Gastroesophageal sphincter (tissue), 3 donors: ENCODE data around the gene CHD6.

Source experiments
- CTCF ChIP-seq, 4 experiments: fragments of 200-600 bp in 2 of 4; fragments of 450-650 bp in 2 of 4; sonication (generic) in 1 of 4; IDR thresholded peaks; one replicate each; pipeline ENCODE4 v1.5.1; 2017 to 2019; ENCODE audit warnings: antibody characterized with exemption in 4 of 4, mild to moderate bottlenecking in 2 of 4, moderate library complexity in 2 of 4
- EP300 ChIP-seq: sonication (generic); formaldehyde crosslinking; IDR thresholded peaks from one replicate; pipeline ENCODE4 v1.6.1; 2017; ENCODE audit warnings: antibody characterized with exemption, mild to moderate bottlenecking
- POLR2A ChIP-seq, 2 donors: fragments of 450-650 bp; IDR thresholded peaks; one replicate each; pipeline ENCODE4 v1.6.1; 2017; ENCODE audit warnings: antibody characterized with exemption in 2 of 2, mild to moderate bottlenecking in 2 of 2, moderate library complexity in 1 of 2
- POLR2AphosphoS5 ChIP-seq: sonication (generic); formaldehyde crosslinking; IDR thresholded peaks from one replicate; pipeline ENCODE4 v1.6.1; 2017; ENCODE audit warnings: antibody characterized with exemption

GRCh38 chr20:41540918-41541317 lies 77.3 kb downstream of the CHD6 start:
- TF ChIP-seq CTCF (IDR thresholded peaks at IDR 0.05): no peak
- no peak for TF ChIP-seq POLR2A (IDR thresholded peaks at IDR 0.05)
- TF ChIP-seq POLR2AphosphoS5: no peak
- TF ChIP-seq EP300: no peak
